GM12864 (cell line): ENCODE measurements around the gene SMARCD2.
"Not testable (repeated sequence)": the region's sequence is repeated elsewhere in the genome, so short reads cannot be mapped to it uniquely, and the experiment has no call there.

Experiments used
- DNase-seq: peaks from one replicate; pipeline ENCODE4 v3.0.0-alpha.2; 2011; ENCODE audit warnings: low read depth
- H3K4me3 ChIP-seq: 2 replicates; pipeline ENCODE4 v1.5.1; 2011; ENCODE audit warnings: mild to moderate bottlenecking, low read depth, low read length, control low read depth
- CTCF ChIP-seq: IDR thresholded peaks from 2 replicates; pipeline ENCODE4 v1.5.1; 2011; ENCODE audit warnings: low read depth, mild to moderate bottlenecking, moderate library complexity, low read length, control low read depth, inconsistent platforms; ENCODE audit errors: missing control alignments

SMARCD2 gene

GRCh38 chr17:63816123-63816522 is 26.4 kb downstream of the SMARCD2 start:
- no peak for DNase-seq
- no peak for TF ChIP-seq CTCF
- H3K4me3 ChIP-seq = no peak overlapping the region

DNA sequence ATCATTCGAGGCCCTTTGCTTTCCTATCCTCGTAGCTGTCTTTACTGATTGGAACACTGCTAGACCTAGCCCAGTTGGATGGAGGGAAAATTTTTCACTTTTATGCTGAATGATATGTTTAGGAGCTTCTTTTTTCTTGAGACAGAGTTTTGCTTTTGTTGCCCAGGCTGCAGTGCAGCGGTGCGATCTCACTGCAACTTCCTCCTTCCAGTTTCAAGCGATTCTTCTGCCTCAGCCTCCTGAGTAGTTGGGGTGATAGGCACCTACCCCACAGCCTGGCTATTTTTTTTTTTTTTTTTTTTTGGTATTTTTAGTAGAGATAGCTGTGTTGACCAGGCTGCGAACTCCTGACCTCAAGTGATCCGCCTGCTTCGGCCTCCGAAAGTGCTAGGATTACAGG is 32.5 kb downstream of the SMARCD2 start:
- no peak overlapping the region for H3K4me3 ChIP-seq
- DNase-seq = no peak
- TF ChIP-seq CTCF = no peak

- TF ChIP-seq CTCF = no peak
- H3K4me3 ChIP-seq = no peak overlapping the region
- no peak for DNase-seq
These were observed 36.9 kb downstream of the SMARCD2 start for GRCh38 chr17:63805591-63805990.

DNA sequence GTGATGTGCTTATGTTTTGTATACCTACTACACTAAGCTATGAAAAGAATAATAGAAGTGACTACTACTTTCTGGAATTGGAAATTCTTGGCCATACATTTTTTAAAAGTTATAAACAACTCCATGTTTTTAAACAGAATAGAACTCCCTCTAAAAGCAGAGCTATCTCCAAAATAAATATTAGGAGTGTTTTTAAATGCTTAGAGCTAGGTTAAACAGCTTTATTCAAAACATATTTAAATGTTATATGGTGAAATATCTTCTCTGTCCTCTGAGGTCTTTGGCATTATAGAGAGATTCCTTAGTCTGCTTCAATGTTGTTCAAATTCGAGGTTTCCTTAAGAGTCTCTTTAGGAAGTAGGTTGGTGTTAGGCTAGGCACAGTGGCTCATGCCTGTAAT is 38.2 kb downstream of the SMARCD2 start:
- no peak for TF ChIP-seq CTCF
- no peak for DNase-seq
- no peak overlapping the region for H3K4me3 ChIP-seq

GRCh38 chr17:63800783-63801182 is 41.7 kb downstream of the SMARCD2 start:
- H3K4me3 ChIP-seq = no peak overlapping the region
- TF ChIP-seq CTCF = no peak
- DNase-seq = no peak

DNA sequence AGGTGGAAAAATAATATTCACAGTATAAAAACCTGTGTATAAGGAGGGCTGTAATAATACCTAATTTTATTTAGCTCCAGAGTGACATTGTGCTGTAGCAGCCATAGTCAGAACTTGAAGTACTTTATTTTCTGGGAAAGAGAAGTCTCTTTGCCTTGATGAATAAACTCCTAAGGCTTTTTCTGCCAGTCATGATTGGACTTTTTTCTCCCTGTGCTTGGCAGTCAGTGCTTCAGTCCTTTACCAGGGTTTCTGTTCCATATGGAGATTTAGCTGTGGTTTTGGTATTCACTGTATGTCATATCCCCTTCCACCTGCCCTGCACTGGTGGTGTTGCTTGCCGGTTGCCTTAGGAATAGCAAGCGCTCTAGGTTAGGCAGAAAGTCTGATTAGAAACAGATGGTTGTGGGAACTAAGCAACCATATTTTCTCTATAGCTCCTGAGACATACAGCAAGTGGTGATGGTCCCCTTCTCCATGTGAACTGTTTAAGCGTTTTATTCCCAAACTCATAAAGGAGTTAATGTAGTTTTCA is 43.8 kb downstream of the SMARCD2 start:
- no peak for TF ChIP-seq CTCF
- no peak overlapping the region for H3K4me3 ChIP-seq
- DNase-seq = no peak

- not testable (repeated sequence) for H3K4me3 ChIP-seq, DNase-seq
These were observed 46.1 kb downstream of the SMARCD2 start for GRCh38 chr17:63796375-63796774.
